Astrocyte (in vitro differentiated cells and primary cell): ENCODE results near the gene MAPK10. TPM values are rescaled to one million over a fixed set of nuclear protein-coding genes. Genes with fewer than 3 reads are reported as not detected.

ENCODE experiments used
- DNase-seq: peaks from one replicate; pipeline ENCODE4 v3.0.0-alpha.2; 2010; ENCODE audit warnings: low read depth
- FAIRE-seq: peaks from 2 replicates; lab custom pipeline; 2011; peaks lifted over from hg19 to GRCh38; lab: Jason Lieb, UNC
- H2AFZ ChIP-seq: 2 replicates; pipeline ENCODE4 v1.6.0; 2012; ENCODE audit warnings: low read depth, low read length, inconsistent platforms
- H3K27ac ChIP-seq: 2 replicates; pipeline ENCODE4 v1.5.1; 2011; ENCODE audit warnings: low read depth, low read length, inconsistent platforms
- H3K27me3 ChIP-seq: 2 replicates; pipeline ENCODE4 v1.6.0; 2011; ENCODE audit warnings: low read length, inconsistent platforms; ENCODE audit not compliant: insufficient read depth
- H3K36me3 ChIP-seq: 2 replicates; pipeline ENCODE4 v1.5.1; 2011; ENCODE audit warnings: low read length, inconsistent platforms; ENCODE audit not compliant: insufficient read depth
- H3K4me1 ChIP-seq: 2 replicates; pipeline ENCODE4 v1.5.1; 2011; ENCODE audit warnings: low read length, inconsistent platforms; ENCODE audit not compliant: insufficient read depth
- H3K4me2 ChIP-seq: 2 replicates; pipeline ENCODE4 v1.6.0; 2012; ENCODE audit warnings: low read length, inconsistent platforms
- H3K4me3 ChIP-seq: 2 replicates; pipeline ENCODE4 v1.5.1; 2011; ENCODE audit warnings: low read depth, mild to moderate bottlenecking, low read length, inconsistent platforms; ENCODE audit not compliant: insufficient read depth
- H3K79me2 ChIP-seq: 2 replicates; pipeline ENCODE4 v1.6.0; 2012; ENCODE audit warnings: mild to moderate bottlenecking, low read length, inconsistent platforms; ENCODE audit not compliant: insufficient read depth
- H3K9ac ChIP-seq: 2 replicates; pipeline ENCODE4 v1.6.0; 2012; ENCODE audit warnings: mild to moderate bottlenecking, low read length, inconsistent platforms
- H3K9me3 ChIP-seq: 2 replicates; pipeline ENCODE4 v1.5.1; 2012; ENCODE audit warnings: low read depth, mild to moderate bottlenecking, low read length, inconsistent platforms; ENCODE audit not compliant: insufficient read depth
- H4K20me1 ChIP-seq: 2 replicates; pipeline ENCODE4 v1.6.0; 2012; ENCODE audit warnings: low read length, inconsistent platforms; ENCODE audit not compliant: insufficient read depth
- H3K27ac Mint-ChIP-seq: one replicate; pipeline ENCODE4 v1.8.0; 2021; ENCODE audit warnings: mild to moderate bottlenecking, mixed read lengths; ENCODE audit not compliant: unreplicated experiment
- H3K27me3 Mint-ChIP-seq: one replicate; pipeline ENCODE4 v1.8.0; 2021; ENCODE audit warnings: low read depth, mixed read lengths; ENCODE audit not compliant: unreplicated experiment
- H3K36me3 Mint-ChIP-seq: one replicate; pipeline ENCODE4 v1.8.0; 2021; ENCODE audit warnings: low read depth, mixed read lengths; ENCODE audit not compliant: unreplicated experiment
- H3K4me1 Mint-ChIP-seq: one replicate; pipeline ENCODE4 v1.8.0; 2021; ENCODE audit warnings: low read depth, mixed read lengths; ENCODE audit not compliant: unreplicated experiment
- H3K4me3 Mint-ChIP-seq: one replicate; pipeline ENCODE4 v1.8.0; 2021; ENCODE audit warnings: mild to moderate bottlenecking, moderate library complexity, mixed read lengths; ENCODE audit not compliant: unreplicated experiment
- H3K9me3 Mint-ChIP-seq: one replicate; pipeline ENCODE4 v1.8.0; 2021; ENCODE audit warnings: mild to moderate bottlenecking, mixed read lengths; ENCODE audit not compliant: unreplicated experiment
- CTCF ChIP-seq: IDR thresholded peaks from 2 replicates; pipeline ENCODE4 v1.5.1; 2011; ENCODE audit warnings: low read depth, mild to moderate bottlenecking, inconsistent platforms, low read length, moderate library complexity; ENCODE audit not compliant: insufficient read depth
- EZH2 ChIP-seq: IDR thresholded peaks from 2 replicates; pipeline ENCODE4 v1.6.1; 2012; ENCODE audit warnings: mild to moderate bottlenecking, low read length, inconsistent platforms; ENCODE audit not compliant: insufficient read depth
- total RNA-seq: library from RNA; stranded (reverse); gene quantifications from 2 replicates; pipeline ENCODE4 v1.2.1, GENCODE V29; 2021

Gene MAPK10
- total RNA-seq, 1 donor from 2014 or later: 7.5 TPM

DNA sequence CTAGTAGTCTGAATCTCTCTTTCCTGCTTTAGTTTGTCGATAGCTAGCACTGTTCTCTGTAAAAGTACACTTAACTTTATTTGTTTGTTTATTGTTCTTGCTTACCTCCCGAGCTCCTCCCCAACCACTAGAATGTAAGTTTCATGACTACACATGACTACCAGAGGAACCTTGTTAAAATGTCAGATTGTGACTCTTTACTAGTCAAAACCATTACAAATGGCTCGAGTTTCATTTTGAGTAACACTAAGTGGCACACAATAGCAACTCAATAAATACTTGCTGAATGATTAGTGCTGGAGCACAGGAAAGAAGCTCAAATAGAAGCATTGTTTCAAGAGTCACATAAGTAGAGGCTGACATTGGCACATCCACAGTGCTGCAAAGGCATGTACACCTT, 116.1 kb downstream of the MAPK10 start:
- no peaks in the 10 kb centered on the region for H3K9me3 ChIP-seq

DNA sequence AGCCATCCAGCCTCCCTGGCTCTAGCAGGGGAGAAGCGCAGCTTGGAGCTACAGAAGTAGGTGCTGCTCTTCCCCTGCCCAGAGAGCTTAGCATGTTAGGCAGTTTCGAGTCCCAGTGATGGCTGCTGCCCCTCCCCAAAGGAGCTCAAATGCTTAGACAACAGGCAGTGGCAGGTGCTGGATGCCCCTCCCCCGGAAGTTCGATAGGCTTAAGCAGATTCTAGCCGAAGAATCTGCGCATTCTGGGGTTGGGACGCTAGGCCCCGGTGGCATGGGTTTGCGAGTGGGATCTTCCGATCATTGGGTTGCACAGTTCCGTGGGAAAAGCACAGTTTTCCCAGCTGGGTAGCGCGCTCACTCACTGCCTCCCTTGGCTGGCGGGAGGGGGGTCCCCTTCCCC, 117.2 kb downstream of the MAPK10 start:
- no peaks in the 10 kb centered on the region for H3K4me1 Mint-ChIP-seq
- no peaks in the 10 kb centered on the region for H3K4me1 ChIP-seq
- no peak overlapping the region for H3K9ac ChIP-seq
- no peaks in the 10 kb centered on the region for H3K27me3 ChIP-seq
- no peak overlapping the region for H2AFZ ChIP-seq
- H3K4me3 ChIP-seq: no peak overlapping the region
- DNase-seq (no peak), FAIRE-seq (no peak)
- H3K36me3 ChIP-seq: no peaks in the 10 kb centered on the region
- no peaks in the 10 kb centered on the region for H3K9me3 ChIP-seq
- no peaks in the 10 kb centered on the region for H3K27me3 Mint-ChIP-seq
- H3K27ac ChIP-seq: no peak overlapping the region
- H4K20me1 ChIP-seq: no peaks in the 10 kb centered on the region
- no peak overlapping the region for H3K4me2 ChIP-seq
- H3K79me2 ChIP-seq: no peaks in the 10 kb centered on the region
- no peak overlapping the region for H3K4me3 Mint-ChIP-seq
- H3K27ac Mint-ChIP-seq: no peak overlapping the region
- TF ChIP-seq EZH2 (no peak), CTCF (no peak)
- peaks cover 15% of the 10 kb centered on the region for H3K9me3 Mint-ChIP-seq
- H3K36me3 Mint-ChIP-seq: no peaks in the 10 kb centered on the region

More for the DNA sequence above, 116.1 kb downstream of the MAPK10 start:
- Mint-ChIP-seq H3K4me3 (no peak overlapping the region), H3K4me1 (no peaks in the 10 kb centered on the region), H3K27me3 (no peaks in the 10 kb centered on the region), H3K27ac (no peak overlapping the region), H3K36me3 (no peaks in the 10 kb centered on the region), H3K9me3 (peaks cover 8% of the 10 kb centered on the region)
- H3K36me3 ChIP-seq: no peaks in the 10 kb centered on the region
- no peak overlapping the region for H3K4me2 ChIP-seq
- H3K4me3 ChIP-seq: no peak overlapping the region
- TF ChIP-seq CTCF (no peak), EZH2 (no peak)
- DNase-seq: no peak
- H3K9ac ChIP-seq: no peak overlapping the region
- no peak overlapping the region for H2AFZ ChIP-seq
- H3K27ac ChIP-seq: no peak overlapping the region
- no peaks in the 10 kb centered on the region for H3K27me3 ChIP-seq
- H3K4me1 ChIP-seq: no peaks in the 10 kb centered on the region
- H4K20me1 ChIP-seq: no peaks in the 10 kb centered on the region
- no peaks in the 10 kb centered on the region for H3K79me2 ChIP-seq
- FAIRE-seq: no peak

- Mint-ChIP-seq H3K36me3 (no peaks in the 10 kb centered on the region), H3K27me3 (no peaks in the 10 kb centered on the region), H3K4me1 (peaks cover 8% of the 10 kb centered on the region), H3K9me3 (peaks cover 9% of the 10 kb centered on the region), H3K27ac (no peak overlapping the region), H3K4me3 (no peak overlapping the region)
- Histone ChIP-seq H3K4me2 (no peak overlapping the region), H3K36me3 (no peaks in the 10 kb centered on the region), H3K9ac (no peak overlapping the region), H3K4me1 (peaks cover 9% of the 10 kb centered on the region), H3K27me3 (no peaks in the 10 kb centered on the region), H3K27ac (no peak overlapping the region), H3K79me2 (no peaks in the 10 kb centered on the region), H2AFZ (no peak overlapping the region), H4K20me1 (no peaks in the 10 kb centered on the region), H3K9me3 (no peaks in the 10 kb centered on the region), H3K4me3 (no peak overlapping the region)
- DNase-seq (no peak), FAIRE-seq (no peak)
- no peak for TF ChIP-seq CTCF
- no peak for TF ChIP-seq EZH2
Observed at GRCh38 chr4:86235549-86235948, 124.3 kb downstream of the MAPK10 start.
